SK-N-SH (cell line): Measurements from ENCODE around the gene LNX2.

Experiments used
- EP300 ChIP-seq, 2 experiments: IDR thresholded peaks; 2 replicates each; pipeline versions ENCODE4 v1.4.0 to v1.6.1; 2012; ENCODE audit warnings: borderline replicate concordance in 1 of 2, low read depth in 1 of 2, low read length in 1 of 2
- JUND ChIP-seq: IDR thresholded peaks from 2 replicates; pipeline ENCODE4 v1.4.0; 2012
- MAX ChIP-seq: IDR thresholded peaks from 2 replicates; pipeline ENCODE4 v1.4.0; 2012; ENCODE audit warnings: low read depth
- SMC3 ChIP-seq: IDR thresholded peaks from 2 replicates; pipeline ENCODE4 v1.6.1; 2012; ENCODE audit warnings: low read depth, low read length, improper control_type of control experiment
- TF ChIP-seq, protein P1 (sequence below): fragments of 200-600 bp; sonication (generic); IDR thresholded peaks from 2 replicates; pipeline ENCODE4 v1.6.1; 2017; ENCODE audit warnings: antibody characterized with exemption, mild to moderate bottlenecking, moderate library complexity

DNA sequence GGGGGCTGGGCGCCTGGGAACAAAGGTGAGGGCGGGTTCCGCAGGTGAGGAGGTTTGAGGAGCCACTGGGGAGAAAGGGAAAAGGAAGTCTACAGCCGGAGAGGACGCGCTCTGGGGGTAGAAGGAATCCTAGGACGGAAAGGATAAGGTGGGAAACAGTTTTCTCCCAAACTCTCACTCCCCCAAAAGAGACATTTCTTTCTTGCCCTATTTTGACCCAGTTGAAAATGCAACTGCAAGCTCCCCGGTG lies 712 bp upstream of the LNX2 start:
- TF ChIP-seq, protein P1, sequence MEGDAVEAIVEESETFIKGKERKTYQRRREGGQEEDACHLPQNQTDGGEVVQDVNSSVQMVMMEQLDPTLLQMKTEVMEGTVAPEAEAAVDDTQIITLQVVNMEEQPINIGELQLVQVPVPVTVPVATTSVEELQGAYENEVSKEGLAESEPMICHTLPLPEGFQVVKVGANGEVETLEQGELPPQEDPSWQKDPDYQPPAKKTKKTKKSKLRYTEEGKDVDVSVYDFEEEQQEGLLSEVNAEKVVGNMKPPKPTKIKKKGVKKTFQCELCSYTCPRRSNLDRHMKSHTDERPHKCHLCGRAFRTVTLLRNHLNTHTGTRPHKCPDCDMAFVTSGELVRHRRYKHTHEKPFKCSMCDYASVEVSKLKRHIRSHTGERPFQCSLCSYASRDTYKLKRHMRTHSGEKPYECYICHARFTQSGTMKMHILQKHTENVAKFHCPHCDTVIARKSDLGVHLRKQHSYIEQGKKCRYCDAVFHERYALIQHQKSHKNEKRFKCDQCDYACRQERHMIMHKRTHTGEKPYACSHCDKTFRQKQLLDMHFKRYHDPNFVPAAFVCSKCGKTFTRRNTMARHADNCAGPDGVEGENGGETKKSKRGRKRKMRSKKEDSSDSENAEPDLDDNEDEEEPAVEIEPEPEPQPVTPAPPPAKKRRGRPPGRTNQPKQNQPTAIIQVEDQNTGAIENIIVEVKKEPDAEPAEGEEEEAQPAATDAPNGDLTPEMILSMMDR = no peak
- no peak for TF ChIP-seq SMC3
- no peak for TF ChIP-seq JUND
- no peak for TF ChIP-seq EP300 (IDR thresholded peaks at IDR 0.05; ENCODE audit: borderline replicate concordance in 1 of 2, low read depth in 1 of 2, low read length in 1 of 2)
- no peak for TF ChIP-seq MAX
